ENCODE results near the gene HSD17B11.
"Not testable (repeated sequence)": the region's sequence is repeated elsewhere in the genome, so short reads cannot be mapped to it uniquely, and the experiment has no call there.

HSD17B11 gene

GRCh38 chr4:87342872-87343271 lies 48.1 kb downstream of the HSD17B11 start:
- no peak for TF ChIP-seq CTCF (conservative IDR thresholded peaks at IDR 0.05)

GRCh38 chr4:87341954-87342635 lies 48.9 kb downstream of the HSD17B11 start:
- H3K27ac ChIP-seq, result not testable (repeated sequence)

More at GRCh38 chr4:87342872-87343271, 48.1 kb downstream of the HSD17B11 start:
- no peak overlapping the region for H3K27ac ChIP-seq

GRCh38 chr4:87339440-87339839 lies 51.5 kb downstream of the HSD17B11 start:
- TF ChIP-seq CTCF (conservative IDR thresholded peaks at IDR 0.05), result no peak
- no peak overlapping the region for H3K27ac ChIP-seq

- TF ChIP-seq CTCF (conservative IDR thresholded peaks at IDR 0.05), result no peak
- H3K27ac ChIP-seq, result no peak overlapping the region
Measured at GRCh38 chr4:87337361-87337760, 53.6 kb downstream of the HSD17B11 start.

GRCh38 chr4:87333267-87333666 lies 57.7 kb downstream of the HSD17B11 start:
- no peak for TF ChIP-seq CTCF (conservative IDR thresholded peaks at IDR 0.05)

GRCh38 chr4:87330761-87331160 lies 60.2 kb downstream of the HSD17B11 start:
- no peak for TF ChIP-seq CTCF (conservative IDR thresholded peaks at IDR 0.05)
- no peak overlapping the region for H3K27ac ChIP-seq

More at GRCh38 chr4:87333267-87333666, 57.7 kb downstream of the HSD17B11 start:
- no peak overlapping the region for H3K27ac ChIP-seq

- TF ChIP-seq CTCF (conservative IDR thresholded peaks at IDR 0.05), result no peak
- H3K27ac ChIP-seq, result no peak overlapping the region
Measured at GRCh38 chr4:87327136-87327535, 63.9 kb downstream of the HSD17B11 start.

- no peak for TF ChIP-seq CTCF (conservative IDR thresholded peaks at IDR 0.05)
- no peak overlapping the region for H3K27ac ChIP-seq
Measured at GRCh38 chr4:87326460-87326859, 64.5 kb downstream of the HSD17B11 start.

All from VCaP (cell line).